ENCODE data around the gene PGA3.
A peak's percentile ranks its signal among the peaks of the same experiment; 100 is the strongest.
"Not testable (repeated sequence)": the region's sequence is repeated elsewhere in the genome, so short reads cannot be mapped to it uniquely, and the experiment has no call there.

PGA3 gene

GRCh38 chr11:61172356-61172755 lies 31.0 kb upstream of the PGA3 start:
- DNase-seq: no peak

- no peak for DNase-seq
Observed at GRCh38 chr11:61172888-61173287, 30.4 kb upstream of the PGA3 start.

GRCh38 chr11:61173456-61173855 lies 29.9 kb upstream of the PGA3 start:
- no peak for DNase-seq

GRCh38 chr11:61174273-61174672 lies 29.0 kb upstream of the PGA3 start:
- no peak for DNase-seq

GRCh38 chr11:61174949-61175348 lies 28.4 kb upstream of the PGA3 start:
- DNase-seq: no peak

GRCh38 chr11:61176446-61176845 lies 26.9 kb upstream of the PGA3 start:
- no peak for DNase-seq

GRCh38 chr11:61180205-61180604 lies 23.1 kb upstream of the PGA3 start:
- not testable (repeated sequence) for DNase-seq

GRCh38 chr11:61181489-61181888 lies 21.8 kb upstream of the PGA3 start:
- DNase-seq: no peak

GRCh38 chr11:61183645-61184044 lies 19.7 kb upstream of the PGA3 start:
- DNase-seq: no peak

- no peak for DNase-seq
Observed at GRCh38 chr11:61186504-61186903, 16.8 kb upstream of the PGA3 start.

GRCh38 chr11:61187505-61188130 lies 15.7 kb upstream of the PGA3 start:
- DNase-seq: peak; percentile 75

- no peak for DNase-seq
Observed at GRCh38 chr11:61189933-61190332, 13.4 kb upstream of the PGA3 start.

GRCh38 chr11:61193596-61193995 lies 9.7 kb upstream of the PGA3 start:
- no peak for DNase-seq

GRCh38 chr11:61194169-61194671 lies 9.1 kb upstream of the PGA3 start:
- DNase-seq: no peak

GRCh38 chr11:61194981-61195695 lies 8.2 kb upstream of the PGA3 start:
- no peak for DNase-seq

- no peak for DNase-seq
Observed at GRCh38 chr11:61195719-61196118, 7.6 kb upstream of the PGA3 start.

- no peak for DNase-seq
Observed at GRCh38 chr11:61198361-61198760, 5.0 kb upstream of the PGA3 start.

GRCh38 chr11:61198948-61199523 lies 4.3 kb upstream of the PGA3 start:
- no peak for DNase-seq

- DNase-seq: no peak
Observed at GRCh38 chr11:61201476-61201875, 1.8 kb upstream of the PGA3 start.

GRCh38 chr11:61203873-61204272 lies 558 bp downstream of the PGA3 start:
- DNase-seq: not testable (repeated sequence)

GRCh38 chr11:61204502-61205059 lies 1.3 kb downstream of the PGA3 start:
- DNase-seq: not testable (repeated sequence)

- not testable (repeated sequence) for DNase-seq
Observed at GRCh38 chr11:61207636-61208310, 4.5 kb downstream of the PGA3 start.

GRCh38 chr11:61210629-61211028 lies 7.3 kb downstream of the PGA3 start:
- not testable (repeated sequence) for DNase-seq

Measured in activated T-cell treated with anti-CD3 and anti-CD28 coated beads, Interleukin-2, amount 50 U/mL, for 1 hour (primary cell).